ENCODE data around the gene ARID1B.

The ARID1B gene

GRCh38 chr6:157218371-157219198 lies 441.4 kb downstream of the ARID1B start:
- no peaks in the 10 kb centered on the region for H3K9me2 ChIP-seq (replicated peaks; ENCODE audit: insufficient read depth, low read length)
- H2AFZ ChIP-seq (ENCODE audit: low read length) = no peak overlapping the region
- TF ChIP-seq EZH2phosphoT487 (IDR thresholded peaks at IDR 0.05; ENCODE audit: low read length) (no peak), EZH2 (optimal IDR thresholded peaks at IDR 0.05; ENCODE audit: low read depth, low read length) (no peak), CTCF (IDR thresholded peaks at IDR 0.05; ENCODE audit: low read length) (no peak)
- no peak overlapping the region for H3K27ac ChIP-seq (ENCODE audit: low read length)
- H3K9ac ChIP-seq (ENCODE audit: low read length) = no peak overlapping the region
- H3K79me2 ChIP-seq (ENCODE audit: low read length) = no peaks in the 10 kb centered on the region
- no peaks in the 10 kb centered on the region for H3K9me3 ChIP-seq (replicated peaks; ENCODE audit: insufficient read depth, low read length)
- no peaks in the 10 kb centered on the region for H3K36me3 ChIP-seq (replicated peaks; ENCODE audit: insufficient read depth, low read length)
- H3K4me1 ChIP-seq (ENCODE audit: low read length) = no peaks in the 10 kb centered on the region
- H3F3A ChIP-seq (ENCODE audit: insufficient read depth, low read length) = no peaks in the 10 kb centered on the region
- H3K4me3 ChIP-seq (ENCODE audit: low read length) = no peak overlapping the region
- no peak for DNase-seq
- no peaks in the 10 kb centered on the region for H3K27me3 ChIP-seq (replicated peaks; ENCODE audit: insufficient read depth, low read length)
- no peaks in the 10 kb centered on the region for H4K20me1 ChIP-seq (ENCODE audit: insufficient read depth, low read length)
- no peak overlapping the region for H3K4me2 ChIP-seq (ENCODE audit: low read depth, low read length)

- Histone ChIP-seq H2AFZ (ENCODE audit: low read length) (no peak overlapping the region), H3K36me3 (replicated peaks; ENCODE audit: insufficient read depth, low read length) (no peaks in the 10 kb centered on the region), H3K9ac (ENCODE audit: low read length) (no peak overlapping the region), H3K79me2 (ENCODE audit: low read length) (no peaks in the 10 kb centered on the region), H3K4me3 (ENCODE audit: low read length) (no peak overlapping the region), H3F3A (ENCODE audit: insufficient read depth, low read length) (no peaks in the 10 kb centered on the region), H4K20me1 (ENCODE audit: insufficient read depth, low read length) (no peaks in the 10 kb centered on the region), H3K27ac (ENCODE audit: low read length) (no peak overlapping the region), H3K4me2 (ENCODE audit: low read depth, low read length) (no peak overlapping the region), H3K9me2 (replicated peaks; ENCODE audit: insufficient read depth, low read length) (no peaks in the 10 kb centered on the region), H3K27me3 (replicated peaks; ENCODE audit: insufficient read depth, low read length) (no peaks in the 10 kb centered on the region), H3K4me1 (ENCODE audit: low read length) (no peaks in the 10 kb centered on the region), H3K9me3 (replicated peaks; ENCODE audit: insufficient read depth, low read length) (no peaks in the 10 kb centered on the region)
- DNase-seq = no peak
- TF ChIP-seq EZH2phosphoT487 (IDR thresholded peaks at IDR 0.05; ENCODE audit: low read length) = no peak
- no peak for TF ChIP-seq EZH2 (optimal IDR thresholded peaks at IDR 0.05; ENCODE audit: low read depth, low read length)
- TF ChIP-seq CTCF (IDR thresholded peaks at IDR 0.05; ENCODE audit: low read length) = no peak
Observed at GRCh38 chr6:157219201-157220200, 442.3 kb downstream of the ARID1B start.

- H4K20me1 ChIP-seq (ENCODE audit: insufficient read depth, low read length) = no peaks in the 10 kb centered on the region
- DNase-seq = no peak
- no peak for TF ChIP-seq CTCF (IDR thresholded peaks at IDR 0.05; ENCODE audit: low read length)
- no peak for TF ChIP-seq EZH2 (optimal IDR thresholded peaks at IDR 0.05; ENCODE audit: low read depth, low read length)
- no peak for TF ChIP-seq EZH2phosphoT487 (IDR thresholded peaks at IDR 0.05; ENCODE audit: low read length)
- H3K79me2 ChIP-seq (ENCODE audit: low read length) = no peaks in the 10 kb centered on the region
- no peak overlapping the region; the same call in 1 of the 2 replicates for H3K9ac ChIP-seq (ENCODE audit: low read length)
- no peaks in the 10 kb centered on the region for H3K36me3 ChIP-seq (replicated peaks; ENCODE audit: insufficient read depth, low read length)
- H3K27ac ChIP-seq (ENCODE audit: low read length) = no peak overlapping the region
- H3F3A ChIP-seq (ENCODE audit: insufficient read depth, low read length) = no peaks in the 10 kb centered on the region
- no peaks in the 10 kb centered on the region for H3K4me1 ChIP-seq (ENCODE audit: low read length)
- H3K4me2 ChIP-seq (ENCODE audit: low read depth, low read length) = peak overlapping the region; percentile 82
- H3K27me3 ChIP-seq (replicated peaks; ENCODE audit: insufficient read depth, low read length) = no peaks in the 10 kb centered on the region
- H3K4me3 ChIP-seq (ENCODE audit: low read length) = peak overlapping the region; percentile 50; the same call in 1 of the 2 replicates
- H2AFZ ChIP-seq (ENCODE audit: low read length) = peak overlapping the region; percentile 63; the same call in 1 of the 2 replicates
- no peaks in the 10 kb centered on the region for H3K9me3 ChIP-seq (replicated peaks; ENCODE audit: insufficient read depth, low read length)
- H3K9me2 ChIP-seq (replicated peaks; ENCODE audit: insufficient read depth, low read length) = no peaks in the 10 kb centered on the region
Observed at GRCh38 chr6:157220485-157220884, 443.3 kb downstream of the ARID1B start.

Measured in MM.1S (cell line).